ENCODE data around the gene DIAPH3. TPM values are rescaled to one million over a fixed set of nuclear protein-coding genes. Genes with fewer than 3 reads are reported as not detected.

DIAPH3 gene
- total RNA-seq, 2 experiments from 2014 or later, result 0.08 to 0.11 TPM

GRCh38 chr13:59702269-59702668, 461.5 kb downstream of the DIAPH3 start:
- Histone ChIP-seq H3K27ac (ENCODE audit: low read depth in 1 of 2, low read length in 2 of 2) (no peak overlapping the region), H3K27me3 (ENCODE audit: control insufficient read depth in 1 of 2, insufficient read depth in 2 of 2, low read length in 2 of 2) (no peaks in the 10 kb centered on the region), H3K4me3 (ENCODE audit: low read length) (no peak overlapping the region), H3K9me3 (ENCODE audit: control insufficient read depth in 1 of 2, insufficient read depth in 1 of 2, low read length in 2 of 2) (no peaks in the 10 kb centered on the region), H3K4me1 (ENCODE audit: insufficient read depth, low read length) (no peaks in the 10 kb centered on the region), H3K36me3 (ENCODE audit: insufficient read depth, low read length) (no peaks in the 10 kb centered on the region)
- Mint-ChIP-seq H3K27me3 (no peaks in the 10 kb centered on the region), H3K36me3 (ENCODE audit: low read depth) (no peaks in the 10 kb centered on the region), H3K4me1 (ENCODE audit: low read depth) (no peaks in the 10 kb centered on the region), H3K9me3 (no peaks in the 10 kb centered on the region), H3K27ac (no peak overlapping the region), H3K4me3 (no peak overlapping the region)
- ChIA-PET CTCF (interaction anchor here (1.6 kb wide), 1 partner anchor 10 kb away, joined by 7 read pairs; no protein-coding TSS in a partner anchor), POLR2A (no interaction called here)
- intact Hi-C loops (cut with DNase I, micrococcal nuclease), result no loop called here
- ATAC-seq (ENCODE audit: poor library complexity) (no peak), DNase-seq (no peak)
- no peak for TF ChIP-seq CTCF (IDR thresholded peaks at IDR 0.05)

DNA sequence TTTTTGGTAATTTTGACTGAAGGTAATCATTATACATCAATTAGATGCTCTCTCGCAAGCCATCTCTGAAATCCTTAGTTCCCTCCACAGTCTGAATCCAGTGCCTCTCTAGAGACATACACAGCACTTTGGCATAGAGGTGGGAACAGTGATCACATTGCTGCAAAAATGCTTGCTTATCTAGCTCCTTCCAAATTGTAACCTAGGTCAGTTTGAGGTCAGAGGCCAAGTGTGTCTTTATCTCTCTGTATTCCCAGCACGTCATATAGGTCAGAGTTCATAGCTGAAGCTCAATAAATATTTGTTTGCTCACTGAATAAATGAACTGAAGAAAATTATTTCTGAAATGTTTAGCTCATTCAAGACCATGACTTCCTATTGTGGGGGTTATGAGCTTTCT, 462.5 kb downstream of the DIAPH3 start:
- no peak overlapping the region for H3K27ac ChIP-seq (ENCODE audit: low read depth in 1 of 2, low read length in 2 of 2)
- Mint-ChIP-seq H3K27me3 (no peaks in the 10 kb centered on the region), H3K36me3 (ENCODE audit: low read depth) (no peaks in the 10 kb centered on the region), H3K9me3 (no peaks in the 10 kb centered on the region), H3K27ac (no peak overlapping the region), H3K4me1 (ENCODE audit: low read depth) (no peaks in the 10 kb centered on the region), H3K4me3 (no peak overlapping the region)
- DNase-seq (no peak), ATAC-seq (ENCODE audit: poor library complexity) (no peak)
- intact Hi-C loops (cut with DNase I, micrococcal nuclease), result no loop called here
- H3K27me3 ChIP-seq (ENCODE audit: control insufficient read depth in 1 of 2, insufficient read depth in 2 of 2, low read length in 2 of 2), result no peaks in the 10 kb centered on the region
- no peaks in the 10 kb centered on the region for H3K4me1 ChIP-seq (ENCODE audit: insufficient read depth, low read length)
- H3K4me3 ChIP-seq (ENCODE audit: low read length), result no peak overlapping the region
- H3K36me3 ChIP-seq (ENCODE audit: insufficient read depth, low read length), result no peaks in the 10 kb centered on the region
- CTCF ChIA-PET, result no interaction called here
- POLR2A ChIA-PET, result no interaction called here
- no peak for TF ChIP-seq CTCF (IDR thresholded peaks at IDR 0.05)
- no peaks in the 10 kb centered on the region for H3K9me3 ChIP-seq (ENCODE audit: control insufficient read depth in 1 of 2, insufficient read depth in 1 of 2, low read length in 2 of 2)

DNA sequence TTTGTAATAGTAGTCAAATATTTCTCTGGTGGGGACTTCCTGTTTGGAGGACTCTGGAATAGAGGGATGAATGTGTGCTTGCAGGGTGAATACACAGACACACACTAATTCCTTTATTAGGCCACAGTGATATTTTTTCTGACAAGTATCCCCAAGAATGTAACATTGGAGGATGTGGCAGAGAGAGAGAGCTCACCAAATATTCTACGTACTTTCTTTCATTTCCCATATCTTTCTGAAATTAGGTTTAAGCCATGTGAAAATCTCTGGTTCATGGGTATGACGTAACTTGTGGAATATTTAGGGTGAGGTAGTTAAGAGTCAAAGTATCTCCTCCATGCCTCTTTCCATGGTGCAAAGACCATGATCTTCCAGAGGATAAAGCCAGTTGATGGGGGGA, 463.4 kb downstream of the DIAPH3 start:
- no peaks in the 10 kb centered on the region for H3K36me3 ChIP-seq (ENCODE audit: insufficient read depth, low read length)
- Mint-ChIP-seq H3K4me3 (no peak overlapping the region), H3K4me1 (ENCODE audit: low read depth) (no peaks in the 10 kb centered on the region), H3K27me3 (no peaks in the 10 kb centered on the region), H3K27ac (no peak overlapping the region), H3K36me3 (ENCODE audit: low read depth) (no peaks in the 10 kb centered on the region), H3K9me3 (no peaks in the 10 kb centered on the region)
- no peak overlapping the region for H3K4me3 ChIP-seq (ENCODE audit: low read length)
- CTCF ChIA-PET, result no interaction called here
- DNase-seq (no peak), ATAC-seq (ENCODE audit: poor library complexity) (no peak)
- intact Hi-C loops (cut with DNase I, micrococcal nuclease), result no loop called here
- POLR2A ChIA-PET, result no interaction called here
- no peaks in the 10 kb centered on the region for H3K4me1 ChIP-seq (ENCODE audit: insufficient read depth, low read length)
- no peaks in the 10 kb centered on the region for H3K27me3 ChIP-seq (ENCODE audit: control insufficient read depth in 1 of 2, insufficient read depth in 2 of 2, low read length in 2 of 2)
- no peak for TF ChIP-seq CTCF (IDR thresholded peaks at IDR 0.05)
- no peak overlapping the region for H3K27ac ChIP-seq (ENCODE audit: low read depth in 1 of 2, low read length in 2 of 2)
- no peaks in the 10 kb centered on the region for H3K9me3 ChIP-seq (ENCODE audit: control insufficient read depth in 1 of 2, insufficient read depth in 1 of 2, low read length in 2 of 2)

Data from CD4-positive, alpha-beta T cell (primary cell).